ENCODE data around the gene FOXP1.
A peak's percentile ranks its signal among the peaks of the same experiment; 100 is the strongest.

FOXP1 gene

DNA sequence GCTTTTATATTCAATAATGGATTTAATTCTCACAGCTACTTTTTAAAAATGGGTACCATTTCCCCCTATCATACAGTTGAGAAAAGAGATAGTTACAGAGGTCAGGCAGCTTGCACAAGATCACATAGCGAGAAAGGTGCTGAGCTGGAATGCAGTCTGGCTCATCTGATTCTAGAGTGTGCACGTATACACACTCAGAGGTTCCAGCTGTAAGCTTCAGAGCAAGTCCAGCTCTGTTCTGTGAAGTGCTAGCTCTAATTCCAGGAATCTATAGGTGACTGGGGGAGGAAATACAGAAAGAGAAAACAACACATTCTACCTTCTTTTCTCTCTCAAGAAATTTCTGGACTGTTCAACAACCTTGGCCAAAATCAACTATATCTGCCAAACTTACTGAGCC is 318.7 kb downstream of the FOXP1 start:
- DNase-seq (ENCODE audit: low spot score), result no peak

DNA sequence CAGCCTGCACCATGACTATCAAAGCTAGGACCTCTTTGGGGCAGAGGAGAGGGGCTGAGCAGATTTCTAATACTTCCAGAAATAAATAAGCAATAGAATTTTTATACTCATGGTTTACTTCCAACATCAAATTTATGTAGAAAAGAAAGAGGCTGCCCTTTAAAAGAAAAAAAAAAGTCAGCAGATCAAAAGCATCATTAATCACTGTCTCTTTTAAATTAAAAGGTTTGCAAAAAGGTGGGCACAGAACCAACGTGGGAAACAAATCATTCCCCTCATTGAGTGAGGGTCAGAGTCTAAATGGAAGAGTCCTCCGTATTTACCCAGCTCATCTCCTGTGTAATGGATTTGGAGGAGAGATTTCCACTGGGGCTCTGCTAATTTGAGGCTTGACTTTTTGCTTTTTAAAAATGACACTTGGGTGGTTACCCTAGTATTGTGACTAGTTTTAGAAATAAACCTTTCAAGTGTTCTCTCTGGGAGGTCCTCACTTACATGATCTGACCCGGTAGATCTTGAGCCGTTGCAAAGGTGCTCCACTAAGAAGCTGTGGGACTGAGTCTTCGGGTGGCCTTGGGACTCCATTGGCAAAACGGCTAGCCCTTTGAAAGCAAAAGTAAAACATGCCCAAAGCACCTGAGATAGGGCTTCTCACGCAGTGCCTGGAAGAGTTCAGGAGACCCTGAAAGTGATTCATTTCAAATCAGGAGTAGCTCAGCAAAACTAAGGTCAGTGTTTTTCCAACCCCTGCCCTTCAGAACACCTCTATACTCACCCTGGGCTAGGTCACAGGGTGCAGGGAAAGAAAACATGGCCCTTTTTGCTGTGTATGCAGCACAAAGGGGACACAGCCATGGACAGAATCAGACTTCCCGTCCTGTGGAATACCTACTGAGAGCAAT is 320.9 kb downstream of the FOXP1 start:
- no peak for DNase-seq (ENCODE audit: low spot score)

DNA sequence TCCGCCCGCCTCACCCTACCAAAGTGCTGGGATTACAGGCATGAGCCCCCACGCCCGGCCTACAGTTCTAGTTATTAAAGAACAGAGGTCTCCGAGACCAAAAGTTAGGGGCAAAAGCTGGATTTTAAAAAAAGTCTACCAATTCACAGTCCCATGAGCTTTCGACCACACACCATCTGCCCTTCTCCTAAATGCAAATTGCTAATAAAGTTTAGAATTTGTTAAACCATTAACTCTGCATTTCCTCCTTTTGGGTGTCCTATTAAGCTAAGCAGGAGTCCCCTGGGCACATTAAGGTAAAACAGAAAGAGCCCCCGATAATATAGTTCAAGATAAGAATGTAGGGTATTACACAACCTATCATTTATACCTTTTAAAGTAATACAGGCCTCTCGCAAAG is 322.7 kb downstream of the FOXP1 start:
- no peak for DNase-seq (ENCODE audit: low spot score)

DNA sequence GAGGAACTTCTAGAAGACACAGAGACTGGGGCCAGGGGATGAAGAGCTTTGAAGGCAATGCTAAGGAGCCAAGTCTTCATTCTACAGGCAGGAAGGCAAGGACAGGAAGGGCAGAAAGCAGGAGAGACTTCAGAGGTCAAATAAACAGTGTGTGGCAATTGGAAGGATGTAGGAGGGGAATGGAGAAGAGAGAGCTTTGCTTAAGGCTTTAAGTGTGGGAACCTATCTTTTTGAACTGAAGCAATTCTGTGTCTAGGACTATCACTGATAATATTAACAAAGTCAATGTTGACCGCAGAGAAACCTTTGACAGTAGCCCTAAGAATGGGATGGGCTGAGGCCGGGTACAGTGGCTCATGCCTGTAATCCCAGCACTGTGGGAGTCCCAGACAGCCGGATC is 325.0 kb downstream of the FOXP1 start:
- no peak for DNase-seq (ENCODE audit: low spot score)

DNA sequence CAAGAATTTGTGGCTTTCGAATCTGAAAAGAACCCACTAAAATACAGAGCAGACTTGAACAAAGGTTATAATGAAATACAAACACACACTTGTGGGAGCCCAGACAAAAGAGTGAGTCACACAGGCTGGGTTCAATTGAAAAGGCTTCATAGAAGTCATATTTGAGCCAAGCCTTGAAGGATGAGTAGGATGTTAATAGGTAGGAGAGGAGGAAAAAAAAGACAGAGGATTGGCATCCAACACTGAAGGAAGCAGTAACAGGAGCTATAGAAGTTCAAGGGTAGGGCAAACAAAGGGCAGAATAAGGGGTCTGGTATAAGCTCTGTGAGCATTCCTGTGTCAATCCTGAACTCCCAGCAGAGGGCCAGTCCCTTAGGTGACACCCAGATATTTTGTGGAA is 325.4 kb downstream of the FOXP1 start:
- DNase-seq (ENCODE audit: low spot score), result peak; percentile 65

DNA sequence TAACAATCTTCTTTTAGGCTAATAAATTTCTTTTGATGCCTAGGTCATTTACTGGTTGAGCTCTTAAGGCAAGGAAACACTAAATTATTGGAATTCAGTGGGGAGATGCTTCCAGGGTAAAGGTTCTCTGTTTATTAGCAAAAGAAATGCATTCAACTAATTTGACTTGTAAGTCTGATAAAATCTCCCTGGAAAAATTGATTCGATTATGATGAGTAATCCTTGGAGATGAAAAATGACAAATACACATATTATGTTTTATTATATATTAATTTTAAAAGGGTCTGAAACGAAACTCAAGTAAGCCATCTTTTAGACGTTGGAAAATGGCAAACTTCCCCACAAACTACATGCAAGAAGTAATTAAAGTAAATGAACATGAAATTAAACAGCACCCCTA is 328.0 kb downstream of the FOXP1 start:
- DNase-seq (ENCODE audit: low spot score), result no peak

DNA sequence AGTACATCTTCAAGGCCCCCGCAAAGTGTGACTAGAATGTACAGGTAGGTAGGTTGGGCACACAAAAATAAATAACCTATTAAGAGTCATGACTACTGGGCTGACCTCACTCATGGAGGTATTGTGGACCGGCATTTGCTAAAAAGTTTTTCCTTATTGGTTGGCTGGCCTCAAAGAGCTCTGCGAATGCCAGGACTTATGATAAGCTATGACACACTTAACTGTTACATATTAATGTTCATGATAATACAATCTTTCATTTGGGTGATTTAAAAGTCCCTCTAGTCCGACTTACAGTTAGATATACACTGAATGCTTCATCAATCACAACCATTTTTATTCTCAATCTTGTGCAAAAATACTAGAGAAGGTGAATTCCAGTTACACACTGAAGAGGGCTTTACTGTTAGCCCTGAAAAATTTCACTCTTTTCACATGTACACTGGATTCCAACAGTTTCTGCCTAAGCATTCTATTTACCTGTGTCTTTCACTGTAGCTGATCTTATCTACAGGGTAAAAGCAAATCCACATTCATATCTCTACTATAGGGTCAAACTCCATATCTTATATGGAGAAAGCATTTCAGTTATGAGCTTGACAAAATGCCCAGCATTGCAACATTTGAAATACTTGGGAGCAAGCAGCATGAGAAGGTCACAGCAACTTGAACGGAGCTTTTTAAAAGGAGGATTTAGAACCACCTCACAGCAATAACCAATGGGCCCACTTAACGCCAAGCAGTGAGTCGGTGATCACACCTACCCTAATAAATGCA is 329.1 kb downstream of the FOXP1 start:
- DNase-seq (ENCODE audit: low spot score), result peak; percentile 19

DNA sequence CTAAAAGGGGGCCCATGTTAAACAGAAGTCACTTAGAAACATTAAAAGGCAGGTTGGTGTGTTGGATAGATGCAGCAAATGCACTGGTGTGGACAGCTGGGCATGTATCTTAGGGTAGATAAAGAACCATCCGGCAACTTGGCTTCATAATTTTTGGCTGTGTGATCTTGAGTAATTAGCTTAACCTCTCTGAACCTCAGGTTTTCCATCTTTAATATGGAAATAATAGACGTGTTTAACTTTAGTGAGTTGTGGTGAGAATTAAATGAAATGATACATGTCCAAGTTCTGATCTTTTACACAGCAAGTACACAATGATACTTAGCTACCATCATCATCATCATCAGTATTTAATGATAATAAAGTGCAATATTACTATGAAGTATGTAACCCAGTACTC is 330.4 kb downstream of the FOXP1 start:
- no peak for DNase-seq (ENCODE audit: low spot score)

DNA sequence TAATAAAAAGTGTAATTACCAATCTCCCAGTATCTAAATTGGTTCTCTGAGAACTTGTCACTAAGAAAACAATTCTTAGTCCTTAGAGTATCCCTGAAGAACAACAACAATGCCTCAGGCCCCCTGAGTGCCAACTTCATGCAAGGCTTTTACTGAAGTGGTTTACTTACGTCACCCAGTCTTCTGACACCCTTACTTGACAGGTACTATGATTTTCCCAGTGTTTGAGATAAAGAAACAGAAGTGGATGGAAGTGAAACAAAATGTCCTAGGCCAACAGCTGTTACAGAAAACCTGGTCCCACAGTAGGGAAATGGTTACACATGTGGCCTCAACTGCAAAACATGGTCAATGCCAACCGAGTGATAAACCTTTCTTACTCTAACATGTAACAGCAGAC is 331.1 kb downstream of the FOXP1 start:
- no peak for DNase-seq (ENCODE audit: low spot score)

DNA sequence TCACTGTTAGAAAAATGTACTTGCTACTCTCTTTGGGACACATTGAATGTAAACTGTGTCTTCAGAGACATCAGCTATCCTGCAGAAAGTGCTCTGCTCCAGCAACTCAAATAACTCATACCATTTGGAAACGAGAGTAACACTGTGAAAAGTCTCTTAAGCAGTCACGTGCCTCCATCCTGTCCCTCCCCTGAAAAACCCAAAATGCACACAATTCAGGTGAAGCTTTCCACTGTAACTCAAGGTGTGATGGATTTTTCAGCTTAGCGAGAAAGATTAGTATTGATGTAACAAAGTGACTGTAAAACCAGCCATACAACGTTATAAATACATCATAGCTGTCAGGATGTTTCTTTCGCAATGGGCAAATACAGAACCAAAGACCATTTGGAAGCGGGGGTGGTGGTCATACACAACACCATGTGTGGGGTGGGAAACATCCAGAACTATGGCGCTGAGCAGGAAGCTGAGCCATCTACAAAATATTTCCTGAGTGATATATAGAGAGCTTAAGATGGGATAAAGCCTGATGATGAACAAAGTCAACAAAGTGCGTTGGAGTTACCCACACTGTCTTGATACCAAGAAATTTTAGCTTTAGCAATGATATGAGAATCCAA is 332.3 kb downstream of the FOXP1 start:
- peak; percentile 34 for DNase-seq (ENCODE audit: low spot score)

DNA sequence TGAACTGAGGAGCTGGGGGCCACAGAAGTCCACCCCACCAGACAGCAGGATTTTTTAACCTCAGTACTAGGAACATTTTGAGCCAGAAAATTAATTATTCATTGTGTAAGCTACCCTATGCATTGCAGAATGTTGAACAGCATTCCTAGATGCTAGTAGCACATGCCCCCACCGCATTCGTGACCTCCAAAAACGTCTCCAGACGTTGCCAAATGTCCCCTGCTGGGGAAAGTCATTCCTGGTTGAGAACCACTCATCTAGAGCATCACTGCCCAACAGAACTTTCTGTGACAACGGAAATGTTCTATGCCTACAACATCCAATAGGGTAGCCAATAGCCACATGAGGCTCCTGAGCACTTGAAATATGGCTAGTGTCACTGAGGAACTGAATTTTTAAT is 333.5 kb downstream of the FOXP1 start:
- no peak for DNase-seq (ENCODE audit: low spot score)

DNA sequence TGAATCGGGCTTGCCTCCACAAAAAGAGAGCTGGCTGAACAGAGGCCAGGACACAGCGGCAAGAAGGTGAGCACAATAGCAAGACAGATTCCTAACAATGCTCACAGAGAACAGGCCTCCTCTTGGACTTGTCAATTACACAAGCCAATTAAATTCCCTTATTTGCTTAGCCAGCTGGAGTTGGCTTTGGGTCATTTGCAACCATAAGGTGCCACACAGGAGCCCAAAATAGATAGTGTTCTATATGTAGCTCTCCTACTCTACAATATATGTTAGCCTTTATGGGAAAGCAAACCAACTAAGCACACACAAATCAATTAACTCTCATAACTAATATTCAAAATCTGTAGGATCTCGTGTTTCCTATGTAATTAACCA is 335.6 kb downstream of the FOXP1 start:
- no peak for DNase-seq (ENCODE audit: low spot score)

DNA sequence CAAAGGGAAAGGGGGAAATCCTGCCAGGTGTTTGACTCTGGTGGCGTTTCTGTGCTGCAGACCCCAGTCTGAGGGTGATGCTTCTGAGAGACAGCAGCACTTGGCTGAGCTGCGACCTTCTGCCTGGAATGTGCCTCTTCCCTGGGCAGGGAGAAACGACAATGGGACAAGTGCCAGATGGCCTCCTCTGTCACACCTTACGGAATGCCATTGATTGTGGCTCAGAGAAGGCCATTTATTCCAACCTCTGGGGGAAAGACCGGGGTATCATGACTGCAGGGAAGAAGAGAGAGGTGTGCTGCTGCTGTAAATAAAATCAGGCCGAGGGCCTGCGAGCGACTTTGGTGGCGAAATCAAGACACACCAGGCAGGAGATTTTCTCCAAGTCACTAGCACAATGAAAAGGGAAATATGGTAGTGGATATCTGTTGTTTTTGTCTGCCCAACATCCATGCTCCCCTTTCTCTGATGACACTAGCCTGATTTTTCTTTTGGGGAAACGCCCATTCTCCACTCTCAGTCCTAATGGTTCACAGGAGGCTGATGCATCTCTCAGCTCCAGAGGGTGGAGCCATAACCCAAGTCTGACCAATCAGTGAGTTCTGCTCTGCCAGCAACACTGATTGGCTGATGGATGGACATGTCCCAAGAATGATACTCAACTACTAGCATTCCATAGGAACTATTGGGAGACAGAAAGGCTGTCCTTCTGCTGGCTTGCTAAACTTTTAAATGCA is 336.1 kb downstream of the FOXP1 start:
- DNase-seq (ENCODE audit: low spot score), result peak; percentile 53

DNA sequence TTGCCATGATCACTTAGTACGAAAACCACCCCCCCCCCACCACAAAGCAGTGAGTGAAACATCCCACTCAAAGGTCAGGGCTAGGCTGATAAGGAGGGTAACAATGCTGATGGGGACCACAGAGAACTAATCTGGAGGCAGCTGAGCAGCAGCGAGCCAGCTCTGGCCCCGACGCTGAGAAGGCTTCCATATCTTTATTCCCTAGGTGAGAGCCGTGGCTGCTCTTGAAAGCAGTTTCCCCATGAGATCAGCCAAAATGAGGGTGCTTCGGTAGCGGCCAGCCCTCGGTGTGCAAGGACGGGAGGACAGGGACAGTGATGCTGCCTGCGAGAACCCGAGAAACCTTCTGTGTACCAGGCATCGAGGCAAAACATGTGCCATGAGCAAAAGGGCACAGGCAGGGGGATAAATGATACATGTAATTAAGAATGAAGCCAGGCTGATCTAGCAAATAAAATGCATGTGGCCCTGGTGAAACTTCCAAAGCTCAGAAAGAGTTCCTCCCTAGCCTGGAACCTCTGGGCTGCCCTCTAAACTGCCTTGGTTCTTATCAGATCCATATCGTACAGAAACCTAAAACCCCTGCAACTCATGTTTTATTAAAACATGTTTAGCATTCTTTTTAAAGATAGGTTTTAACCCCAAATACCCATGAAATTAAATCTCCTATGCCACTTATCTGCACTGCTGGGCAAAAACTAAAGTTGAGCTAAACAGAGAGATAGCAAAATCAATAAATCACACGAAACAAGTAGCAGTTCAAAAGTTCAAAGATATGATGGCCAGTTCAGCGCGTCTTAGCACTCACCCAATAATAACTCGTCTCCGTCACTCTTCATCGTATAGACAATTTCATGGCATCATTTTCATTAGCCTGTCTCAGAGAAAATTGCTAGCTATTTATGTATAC is 337.3 kb downstream of the FOXP1 start:
- DNase-seq (ENCODE audit: low spot score), result no peak

DNA sequence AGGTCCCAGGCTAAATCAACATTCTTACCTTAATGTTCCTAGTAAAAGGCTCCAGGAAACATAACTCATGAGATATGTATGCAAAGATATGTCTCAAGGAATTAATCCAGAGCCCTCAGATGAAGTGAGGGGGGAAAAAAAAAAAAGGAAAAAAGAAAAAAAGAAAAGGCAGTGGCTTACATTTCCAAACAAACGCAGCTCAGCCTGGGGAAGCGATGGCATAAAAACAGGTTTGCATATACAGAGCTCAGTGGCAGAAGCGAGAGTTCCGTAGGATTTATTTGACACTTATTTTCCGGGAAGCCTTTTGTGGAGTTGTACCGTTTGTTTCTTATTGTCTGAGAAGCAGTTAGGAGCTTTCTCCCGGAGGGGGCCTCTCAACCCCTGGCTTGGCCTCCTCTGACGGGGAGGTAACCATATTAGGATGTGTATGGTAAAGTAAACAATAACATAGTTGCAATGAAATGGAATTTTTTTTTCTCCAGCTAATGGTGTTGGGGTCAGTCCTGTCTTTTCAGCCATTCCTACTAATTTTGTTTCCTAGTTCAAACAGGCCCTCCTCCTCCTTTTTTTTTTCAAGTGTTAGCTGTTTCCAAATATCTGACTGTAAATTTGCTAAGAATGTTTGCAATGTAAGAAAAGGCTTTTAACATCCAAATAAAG is 338.6 kb downstream of the FOXP1 start:
- peak; percentile 24 for DNase-seq (ENCODE audit: low spot score)

DNA sequence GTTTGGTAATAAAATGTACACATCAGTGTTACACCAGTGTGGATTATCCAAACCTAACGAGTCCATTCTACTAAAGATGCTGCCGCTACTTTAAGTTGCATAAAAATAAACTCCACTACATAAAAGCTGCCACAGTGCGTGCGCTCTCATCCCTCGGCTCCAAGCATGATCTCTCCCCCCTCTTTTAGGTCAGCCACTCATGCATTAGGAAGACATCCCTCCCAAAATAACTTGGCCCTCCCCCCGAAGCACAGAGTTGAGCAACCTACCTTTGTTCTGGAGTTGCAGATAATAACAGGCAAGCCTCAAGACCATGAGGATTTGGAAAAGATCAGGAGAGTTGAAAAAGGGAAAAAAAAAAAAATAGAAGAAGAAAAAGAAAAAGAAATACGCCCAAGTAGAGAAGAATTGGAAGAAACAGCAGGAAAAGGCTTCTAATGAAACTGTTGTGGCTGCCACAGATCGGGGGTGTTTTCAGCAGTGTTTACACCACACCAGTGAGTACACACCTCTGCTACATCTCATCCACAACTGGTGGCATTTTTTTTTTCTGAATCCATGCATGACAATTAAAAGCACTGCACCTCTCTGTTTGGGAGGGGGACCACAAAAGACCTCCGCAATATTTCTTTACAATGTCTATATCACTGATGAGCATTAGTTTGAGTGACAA is 339.2 kb downstream of the FOXP1 start:
- DNase-seq (ENCODE audit: low spot score), result no peak

DNA sequence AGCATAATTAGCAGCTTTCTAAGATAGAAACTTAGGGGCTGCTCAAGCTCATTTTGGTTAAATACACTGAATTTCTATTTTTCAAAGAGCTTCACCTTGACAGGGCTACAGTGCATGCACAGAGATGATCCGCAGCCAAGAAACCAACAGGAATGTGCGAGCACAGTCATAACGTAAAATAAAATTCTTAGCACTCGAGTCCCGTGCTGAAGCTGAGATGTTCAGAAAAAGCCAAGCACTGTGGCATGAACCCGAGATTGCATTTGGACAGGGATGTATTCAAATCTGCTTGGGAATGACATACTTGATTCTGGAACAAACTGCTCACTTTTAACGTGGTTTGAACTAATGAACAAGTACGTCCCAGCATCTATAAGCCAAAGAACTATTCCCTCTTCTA is 340.3 kb downstream of the FOXP1 start:
- DNase-seq (ENCODE audit: low spot score), result no peak

DNA sequence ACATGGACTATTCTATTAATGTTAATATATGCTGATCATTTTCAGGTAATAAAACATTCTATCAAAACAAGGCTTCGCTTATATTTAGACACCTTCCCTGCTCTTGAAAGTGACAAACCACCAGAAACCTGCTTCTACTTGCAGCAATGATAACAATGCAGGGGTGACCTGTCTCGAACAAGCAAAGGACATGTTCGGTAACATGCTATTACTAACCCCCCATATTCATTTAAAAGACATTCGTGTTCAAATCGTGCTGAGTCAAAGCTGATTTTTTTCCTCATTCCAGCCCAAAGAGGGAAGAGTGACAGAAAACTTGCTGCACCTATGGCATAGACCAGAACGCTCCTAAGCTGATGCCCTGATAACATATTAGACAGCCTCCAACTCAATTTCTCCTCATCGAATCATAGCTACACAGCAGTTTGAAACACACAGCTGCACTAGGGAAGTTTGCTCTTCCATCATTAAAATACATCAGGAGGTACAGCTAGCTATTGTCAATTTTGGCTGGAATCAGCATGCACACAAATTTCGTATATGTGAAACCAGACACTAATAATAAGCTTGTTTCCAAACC is 341.5 kb downstream of the FOXP1 start:
- DNase-seq (ENCODE audit: low spot score), result no peak

DNA sequence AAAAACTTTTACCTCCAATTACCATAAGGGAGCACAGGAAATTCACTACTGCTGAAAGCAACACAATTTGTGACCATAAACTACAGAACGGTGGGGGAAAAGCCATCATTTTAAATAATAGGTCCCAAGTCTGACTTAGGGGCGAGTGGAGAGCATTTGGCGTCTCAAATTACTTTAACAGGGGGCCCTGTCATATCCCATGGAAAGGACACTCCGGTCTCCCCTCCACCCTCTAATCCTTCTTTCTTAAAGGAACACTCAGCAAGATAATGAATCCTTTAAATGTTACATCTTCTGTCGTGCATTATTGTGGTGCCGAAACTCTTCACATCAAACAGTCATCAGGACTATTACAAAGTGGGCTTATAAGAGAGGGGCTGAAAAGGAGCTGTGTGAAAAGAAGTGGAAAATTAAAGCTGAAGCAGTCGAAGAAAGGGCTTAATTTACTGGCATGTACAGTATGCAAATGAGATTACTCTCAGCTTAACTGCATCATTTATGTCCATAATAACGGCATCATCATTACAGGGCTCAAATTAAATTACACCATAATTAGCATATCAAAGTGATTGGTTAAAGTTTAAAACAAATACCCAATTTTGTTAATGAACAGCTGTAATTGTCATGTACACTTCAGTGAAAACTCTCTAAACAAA is 342.2 kb downstream of the FOXP1 start:
- DNase-seq (ENCODE audit: low spot score), result no peak
